ENCODE data around the gene IFT43.

IFT43 gene

DNA sequence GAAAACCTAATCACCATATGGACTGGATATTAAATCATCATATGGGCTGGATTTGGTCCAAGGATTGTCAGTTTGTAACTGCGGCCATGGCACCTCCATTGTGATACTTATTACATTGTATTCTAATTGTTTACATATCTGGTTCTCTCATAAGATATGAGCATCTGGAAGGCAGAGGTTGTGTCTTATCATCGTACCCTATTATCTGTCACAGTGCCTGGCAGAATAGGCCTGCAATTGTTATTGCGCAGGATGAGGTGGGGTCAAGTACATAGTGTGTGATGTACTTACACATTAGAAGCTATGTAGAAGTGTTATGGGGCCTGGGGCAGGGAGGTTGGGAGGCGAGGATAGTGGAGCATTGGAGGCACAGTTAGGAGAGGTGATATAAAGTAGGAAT, 4.7 kb downstream of the IFT43 start:
- H3K4me1 ChIP-seq (ENCODE audit: control insufficient read depth in 5 of 5, insufficient read depth in 5 of 5, low read length in 5 of 5): peaks cover 7 to 41% (median 28%) of the 10 kb centered on the region in 5 donors
- no peak overlapping the region for H3K4me3 ChIP-seq (ENCODE audit: low read depth in 1 of 5, low read length in 5 of 5)
- peak overlapping the region; percentile 65 for H3K27ac ChIP-seq (ENCODE audit: low read depth, low read length)
- H3K9me3 ChIP-seq (ENCODE audit: control insufficient read depth in 5 of 5, low read length in 5 of 5): no peaks in the 10 kb centered on the region
- peaks cover 4 to 30% (median 8%) of the 10 kb centered on the region in 5 donors for H3K36me3 ChIP-seq (ENCODE audit: control insufficient read depth in 5 of 5, insufficient read depth in 5 of 5, low read length in 5 of 5)
- H3K9ac ChIP-seq (ENCODE audit: low read length in 5 of 5): peak overlapping the region in 1 of 5 donors; percentile 68
- no peaks in the 10 kb centered on the region for H3K27me3 ChIP-seq (ENCODE audit: control insufficient read depth in 5 of 5, insufficient read depth in 4 of 5, low read length in 5 of 5)

DNA sequence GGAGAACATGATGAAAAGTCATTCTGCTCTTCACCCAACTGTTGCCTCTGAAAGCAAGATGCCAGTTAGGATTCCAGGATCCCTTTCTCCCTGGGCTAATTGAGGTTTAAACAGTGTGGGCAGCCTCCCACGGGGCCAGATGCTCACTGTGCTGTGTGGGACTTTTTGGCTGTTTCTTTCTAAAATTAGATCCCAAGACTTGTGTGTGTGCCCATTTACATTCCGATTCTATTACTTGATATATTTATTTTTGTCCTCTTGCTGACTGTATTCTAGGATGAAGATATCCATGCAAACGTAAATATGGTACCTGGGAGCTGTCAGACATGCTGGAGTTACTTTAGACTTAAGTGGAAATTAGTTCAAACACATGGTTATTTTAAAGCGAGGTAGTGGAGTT, 6.2 kb downstream of the IFT43 start:
- peaks cover 8 to 40% (median 23%) of the 10 kb centered on the region in 5 donors for H3K4me1 ChIP-seq (ENCODE audit: control insufficient read depth in 5 of 5, insufficient read depth in 5 of 5, low read length in 5 of 5)
- no peak overlapping the region for H3K4me3 ChIP-seq (ENCODE audit: low read depth in 1 of 5, low read length in 5 of 5)
- H3K27ac ChIP-seq (ENCODE audit: low read depth, low read length): no peak overlapping the region
- H3K36me3 ChIP-seq (ENCODE audit: control insufficient read depth in 5 of 5, insufficient read depth in 5 of 5, low read length in 5 of 5): peaks cover 4 to 34% (median 8%) of the 10 kb centered on the region in 5 donors
- no peak overlapping the region for H3K9ac ChIP-seq (ENCODE audit: low read length in 5 of 5)
- no peaks in the 10 kb centered on the region for H3K27me3 ChIP-seq (ENCODE audit: control insufficient read depth in 5 of 5, insufficient read depth in 4 of 5, low read length in 5 of 5)
- H3K9me3 ChIP-seq (ENCODE audit: control insufficient read depth in 5 of 5, low read length in 5 of 5): no peaks in the 10 kb centered on the region

DNA sequence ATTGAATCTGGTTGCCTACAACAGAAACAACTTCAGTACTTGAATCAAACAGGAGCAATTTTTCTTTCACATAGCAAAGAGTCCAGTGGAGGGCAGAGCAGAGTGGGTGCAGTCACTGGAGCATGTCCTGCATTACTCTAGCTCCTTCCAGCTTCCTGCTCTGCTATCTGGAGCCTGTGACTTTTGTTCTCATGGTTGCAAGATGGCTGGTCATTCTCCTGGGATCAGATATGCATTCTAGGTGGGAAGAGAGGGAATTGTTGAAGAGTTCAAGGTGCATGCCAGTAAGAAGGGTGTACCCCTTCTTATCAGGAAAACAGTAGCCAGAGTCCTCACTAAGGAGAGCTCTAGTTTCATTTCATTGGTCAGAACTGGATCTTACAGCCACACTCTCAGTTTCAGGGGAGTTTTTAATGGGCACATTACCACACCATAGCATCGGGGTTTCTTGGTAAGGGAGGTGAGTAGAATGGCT, 8.0 kb downstream of the IFT43 start:
- H3K27me3 ChIP-seq (ENCODE audit: control insufficient read depth in 5 of 5, insufficient read depth in 4 of 5, low read length in 5 of 5): no peaks in the 10 kb centered on the region
- H3K36me3 ChIP-seq (ENCODE audit: control insufficient read depth in 5 of 5, insufficient read depth in 5 of 5, low read length in 5 of 5): peaks cover 9 to 48% (median 20%) of the 10 kb centered on the region in 5 donors
- H3K9me3 ChIP-seq (ENCODE audit: control insufficient read depth in 5 of 5, low read length in 5 of 5): no peaks in the 10 kb centered on the region
- no peak overlapping the region for H3K27ac ChIP-seq (ENCODE audit: low read depth, low read length)
- H3K4me3 ChIP-seq (ENCODE audit: low read depth in 1 of 5, low read length in 5 of 5): no peak overlapping the region
- H3K4me1 ChIP-seq (ENCODE audit: control insufficient read depth in 5 of 5, insufficient read depth in 5 of 5, low read length in 5 of 5): peaks cover 8 to 29% (median 21%) of the 10 kb centered on the region in 5 donors
- H3K9ac ChIP-seq (ENCODE audit: low read length in 5 of 5): no peak overlapping the region

DNA sequence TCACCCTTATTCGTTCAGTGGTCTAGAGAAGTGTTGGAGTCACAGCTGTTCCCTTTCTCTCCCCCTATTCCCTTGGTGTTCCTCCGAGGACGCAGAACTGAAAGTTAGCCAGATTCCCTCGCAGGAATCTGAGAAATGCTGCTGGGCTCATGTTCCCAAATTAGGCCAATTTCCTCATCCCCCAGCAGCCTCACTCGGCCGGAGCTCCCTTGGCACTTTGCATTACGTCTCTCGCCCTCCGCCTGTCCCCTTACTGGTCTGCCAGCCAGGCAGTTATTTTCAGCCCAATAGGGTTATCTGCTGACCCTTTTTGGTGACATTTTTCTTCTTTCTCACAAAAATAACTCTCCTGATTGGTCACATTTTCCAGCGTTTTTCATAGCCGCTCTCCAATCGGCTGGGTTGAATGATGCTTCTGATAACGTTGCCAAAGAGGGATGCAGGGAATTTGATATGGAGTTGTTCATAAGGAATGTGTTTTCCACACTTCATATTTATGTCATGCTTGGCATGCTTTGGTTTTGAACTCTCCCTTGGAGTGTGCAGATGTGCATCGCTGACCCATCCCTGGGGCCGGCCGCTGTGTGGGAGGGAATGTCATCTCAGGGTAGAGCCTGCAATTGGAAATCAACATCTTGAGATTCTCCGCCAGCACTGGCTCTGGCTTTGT, 9.9 kb downstream of the IFT43 start:
- Histone ChIP-seq H3K9ac (ENCODE audit: low read length in 5 of 5) (peak overlapping the region in 3 of 5 donors; percentile 8 to 66 (median 49)), H3K27ac (ENCODE audit: low read depth, low read length) (peak overlapping the region; percentile 85), H3K9me3 (ENCODE audit: control insufficient read depth in 5 of 5, low read length in 5 of 5) (no peaks in the 10 kb centered on the region), H3K27me3 (ENCODE audit: control insufficient read depth in 5 of 5, insufficient read depth in 4 of 5, low read length in 5 of 5) (no peaks in the 10 kb centered on the region), H3K4me3 (ENCODE audit: low read depth in 1 of 5, low read length in 5 of 5) (peak overlapping the region in 3 of 5 donors; percentile 5 to 40 (median 7)), H3K36me3 (ENCODE audit: control insufficient read depth in 5 of 5, insufficient read depth in 5 of 5, low read length in 5 of 5) (peaks cover 9 to 50% (median 32%) of the 10 kb centered on the region in 5 donors), H3K4me1 (ENCODE audit: control insufficient read depth in 5 of 5, insufficient read depth in 5 of 5, low read length in 5 of 5) (peaks cover 8 to 18% (median 11%) of the 10 kb centered on the region in 5 donors)

DNA sequence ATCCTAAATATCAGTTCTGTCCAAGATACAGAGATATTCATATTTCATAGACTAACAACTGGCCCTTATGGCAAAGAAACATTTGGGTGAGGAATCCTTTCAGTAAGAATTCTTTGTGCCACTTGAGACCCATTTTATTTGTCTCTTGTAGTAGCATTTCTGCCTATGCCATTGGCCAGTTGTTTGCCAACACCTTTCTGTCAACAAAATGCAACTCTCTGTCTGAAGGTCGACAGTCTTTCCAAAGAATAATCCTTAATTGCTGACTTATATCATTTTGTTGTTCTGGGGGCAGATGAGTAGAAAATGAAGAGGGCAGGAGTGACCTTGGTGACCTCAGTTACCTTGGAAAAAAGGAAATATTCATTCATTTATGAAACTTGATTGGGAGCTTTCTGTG, 10.9 kb downstream of the IFT43 start:
- no peaks in the 10 kb centered on the region for H3K9me3 ChIP-seq (ENCODE audit: control insufficient read depth in 5 of 5, low read length in 5 of 5)
- H3K36me3 ChIP-seq (ENCODE audit: control insufficient read depth in 5 of 5, insufficient read depth in 5 of 5, low read length in 5 of 5): peaks cover 12 to 56% (median 40%) of the 10 kb centered on the region in 5 donors
- no peak overlapping the region for H3K9ac ChIP-seq (ENCODE audit: low read length in 5 of 5)
- peaks cover 8 to 18% (median 11%) of the 10 kb centered on the region in 5 donors for H3K4me1 ChIP-seq (ENCODE audit: control insufficient read depth in 5 of 5, insufficient read depth in 5 of 5, low read length in 5 of 5)
- H3K27ac ChIP-seq (ENCODE audit: low read depth, low read length): peak overlapping the region; percentile 85
- H3K4me3 ChIP-seq (ENCODE audit: low read depth in 1 of 5, low read length in 5 of 5): no peak overlapping the region
- H3K27me3 ChIP-seq (ENCODE audit: control insufficient read depth in 5 of 5, insufficient read depth in 4 of 5, low read length in 5 of 5): no peaks in the 10 kb centered on the region

DNA sequence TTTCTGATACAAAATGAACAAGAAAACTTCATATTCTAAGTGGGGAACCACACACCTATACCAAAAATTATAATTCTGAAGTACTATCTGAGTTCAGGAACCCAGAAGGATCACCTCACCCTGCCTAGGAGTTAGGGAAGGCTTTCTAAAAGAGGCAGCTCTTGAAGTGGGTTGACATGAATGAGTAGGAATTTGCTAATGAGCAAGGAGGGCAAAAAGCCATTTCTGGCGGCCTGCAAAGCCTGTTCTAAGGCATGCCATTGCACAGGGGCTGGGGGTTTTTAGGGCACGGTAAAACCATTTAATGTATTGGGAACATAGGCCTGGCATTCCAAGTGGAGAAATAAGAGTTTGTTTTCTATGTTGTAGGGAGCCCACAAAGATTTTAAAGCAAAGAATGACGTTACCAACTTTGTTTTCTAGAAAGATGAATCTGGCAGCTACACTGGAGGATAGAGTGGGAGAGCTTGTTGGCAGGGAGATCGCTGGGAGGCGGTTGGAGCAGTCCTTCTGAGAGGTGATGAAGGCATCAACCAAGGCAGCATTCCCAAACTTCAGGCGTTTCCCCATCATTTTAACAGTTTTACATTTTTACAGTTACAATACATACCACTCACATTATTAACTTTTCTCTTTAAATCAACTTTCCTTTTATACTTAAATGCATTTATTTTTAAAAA, 14.1 kb downstream of the IFT43 start:
- H3K4me3 ChIP-seq (ENCODE audit: low read depth in 1 of 5, low read length in 5 of 5): no peak overlapping the region
- no peak overlapping the region for H3K9ac ChIP-seq (ENCODE audit: low read length in 5 of 5)
- H3K27me3 ChIP-seq (ENCODE audit: control insufficient read depth in 5 of 5, insufficient read depth in 4 of 5, low read length in 5 of 5): no peaks in the 10 kb centered on the region
- no peak overlapping the region for H3K27ac ChIP-seq (ENCODE audit: low read depth, low read length)
- H3K36me3 ChIP-seq (ENCODE audit: control insufficient read depth in 5 of 5, insufficient read depth in 5 of 5, low read length in 5 of 5): peaks cover 14 to 44% (median 30%) of the 10 kb centered on the region in 5 donors
- peaks cover 0 to 2% (median 0%) of the 10 kb centered on the region in 5 donors for H3K9me3 ChIP-seq (ENCODE audit: control insufficient read depth in 5 of 5, low read length in 5 of 5)
- H3K4me1 ChIP-seq (ENCODE audit: control insufficient read depth in 5 of 5, insufficient read depth in 5 of 5, low read length in 5 of 5): peaks cover 8 to 16% (median 11%) of the 10 kb centered on the region in 5 donors

DNA sequence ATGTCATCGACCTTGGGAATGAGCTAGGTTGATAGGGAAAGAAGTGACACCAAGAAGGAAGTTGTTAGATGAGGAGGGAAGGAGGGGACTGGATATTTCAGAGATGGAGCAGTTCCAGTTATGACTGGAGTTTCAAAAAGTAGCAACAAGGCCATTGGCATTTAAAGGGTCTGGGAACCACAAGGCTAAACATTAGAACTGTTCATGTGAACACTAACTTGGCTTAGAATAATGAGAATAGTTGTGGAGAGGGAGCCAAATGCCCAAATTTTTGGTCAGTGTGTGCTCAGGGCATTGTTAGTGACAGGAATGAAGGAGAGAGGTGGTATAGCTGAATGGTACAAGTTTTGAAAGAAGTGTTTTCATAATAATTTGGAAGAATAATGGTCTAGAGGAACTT, 16.8 kb downstream of the IFT43 start:
- Histone ChIP-seq H3K27ac (ENCODE audit: low read depth, low read length) (no peak overlapping the region), H3K36me3 (ENCODE audit: control insufficient read depth in 5 of 5, insufficient read depth in 5 of 5, low read length in 5 of 5) (peaks cover 19 to 57% (median 38%) of the 10 kb centered on the region in 5 donors)

DNA sequence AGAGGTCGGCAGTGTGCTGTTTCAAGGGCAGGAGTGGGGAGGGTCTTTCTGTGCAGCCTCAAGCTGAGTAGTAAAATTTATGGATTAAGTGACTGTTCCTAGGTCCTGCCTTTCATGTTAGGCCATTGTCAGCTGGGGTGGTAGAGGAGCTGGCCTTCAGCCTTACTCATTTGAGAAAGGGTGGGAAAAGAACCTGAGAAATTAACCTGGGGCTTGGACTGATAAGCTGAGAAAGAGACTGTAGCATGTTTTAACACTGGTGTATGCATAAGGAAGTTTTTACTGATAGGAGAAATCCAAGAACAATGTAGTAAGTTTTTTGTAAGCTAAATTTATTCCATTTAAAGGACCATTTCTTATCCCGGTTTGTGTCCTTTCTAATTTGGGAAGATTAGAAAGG, 20.7 kb downstream of the IFT43 start:
- no peak overlapping the region for H3K4me3 ChIP-seq (ENCODE audit: low read depth in 1 of 5, low read length in 5 of 5)
- H3K4me1 ChIP-seq (ENCODE audit: control insufficient read depth in 5 of 5, insufficient read depth in 5 of 5, low read length in 5 of 5): no peaks in the 10 kb centered on the region
- H3K27ac ChIP-seq (ENCODE audit: low read depth, low read length): no peak overlapping the region
- H3K9me3 ChIP-seq (ENCODE audit: control insufficient read depth in 5 of 5, low read length in 5 of 5): peaks cover 0 to 6% (median 4%) of the 10 kb centered on the region in 5 donors
- peaks cover 21 to 60% (median 31%) of the 10 kb centered on the region in 5 donors for H3K36me3 ChIP-seq (ENCODE audit: control insufficient read depth in 5 of 5, insufficient read depth in 5 of 5, low read length in 5 of 5)
- H3K9ac ChIP-seq (ENCODE audit: low read length in 5 of 5): no peak overlapping the region
- H3K27me3 ChIP-seq (ENCODE audit: control insufficient read depth in 5 of 5, insufficient read depth in 4 of 5, low read length in 5 of 5): no peaks in the 10 kb centered on the region

More for the DNA sequence above, 16.8 kb downstream of the IFT43 start:
- Histone ChIP-seq H3K4me3 (ENCODE audit: low read depth in 1 of 5, low read length in 5 of 5) (no peak overlapping the region), H3K27me3 (ENCODE audit: control insufficient read depth in 5 of 5, insufficient read depth in 4 of 5, low read length in 5 of 5) (no peaks in the 10 kb centered on the region), H3K9me3 (ENCODE audit: control insufficient read depth in 5 of 5, low read length in 5 of 5) (peaks cover 0 to 6% (median 4%) of the 10 kb centered on the region in 5 donors), H3K4me1 (ENCODE audit: control insufficient read depth in 5 of 5, insufficient read depth in 5 of 5, low read length in 5 of 5) (no peaks in the 10 kb centered on the region), H3K9ac (ENCODE audit: low read length in 5 of 5) (no peak overlapping the region)

DNA sequence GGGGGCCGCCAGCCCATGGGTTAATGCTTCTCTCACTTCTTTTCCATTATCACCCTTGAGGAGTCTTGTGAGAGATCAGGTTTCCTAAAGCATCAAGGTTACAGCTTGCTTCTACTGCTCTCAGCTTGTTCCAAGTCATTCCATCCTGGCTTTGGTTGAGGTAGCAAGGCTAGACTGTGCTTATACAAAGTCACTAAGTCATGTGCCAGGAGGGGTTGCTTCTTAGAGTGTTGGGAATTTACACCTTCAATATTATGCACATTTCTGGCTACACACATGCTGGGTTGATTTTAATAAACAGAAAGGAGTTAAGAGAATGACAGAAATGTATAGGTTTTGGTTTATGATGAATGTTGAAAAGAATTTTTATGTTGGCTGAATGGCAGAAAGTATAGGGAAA, 21.8 kb downstream of the IFT43 start:
- H3K9me3 ChIP-seq (ENCODE audit: control insufficient read depth in 5 of 5, low read length in 5 of 5): peaks cover 0 to 6% (median 4%) of the 10 kb centered on the region in 5 donors
- no peak overlapping the region for H3K4me3 ChIP-seq (ENCODE audit: low read depth in 1 of 5, low read length in 5 of 5)
- peaks cover 0 to 11% (median 6%) of the 10 kb centered on the region in 5 donors for H3K4me1 ChIP-seq (ENCODE audit: control insufficient read depth in 5 of 5, insufficient read depth in 5 of 5, low read length in 5 of 5)
- H3K9ac ChIP-seq (ENCODE audit: low read length in 5 of 5): no peak overlapping the region
- no peak overlapping the region for H3K27ac ChIP-seq (ENCODE audit: low read depth, low read length)
- peaks cover 21 to 51% (median 26%) of the 10 kb centered on the region in 5 donors for H3K36me3 ChIP-seq (ENCODE audit: control insufficient read depth in 5 of 5, insufficient read depth in 5 of 5, low read length in 5 of 5)
- H3K27me3 ChIP-seq (ENCODE audit: control insufficient read depth in 5 of 5, insufficient read depth in 4 of 5, low read length in 5 of 5): no peaks in the 10 kb centered on the region

DNA sequence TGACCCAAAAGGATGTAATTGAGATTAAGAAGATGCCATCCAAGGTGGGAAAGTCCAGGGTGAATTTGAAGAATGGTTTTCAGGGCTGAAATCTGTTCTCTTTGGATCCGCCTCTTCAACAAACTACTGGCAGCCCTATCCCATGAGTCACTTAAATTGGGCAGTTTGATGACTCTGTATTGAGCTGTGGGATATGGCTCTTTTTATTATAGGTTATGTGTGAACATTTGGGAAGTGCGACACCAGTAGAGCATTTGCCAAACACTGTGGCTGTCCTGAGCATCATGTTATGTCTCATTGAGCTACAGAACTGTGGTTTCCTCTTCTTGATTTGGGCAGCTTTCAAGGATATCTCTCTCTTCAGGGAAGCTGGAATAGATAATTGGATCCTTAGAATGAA, 22.3 kb downstream of the IFT43 start:
- Histone ChIP-seq H3K4me3 (ENCODE audit: low read depth in 1 of 5, low read length in 5 of 5) (no peak overlapping the region), H3K36me3 (ENCODE audit: control insufficient read depth in 5 of 5, insufficient read depth in 5 of 5, low read length in 5 of 5) (peaks cover 22 to 51% (median 28%) of the 10 kb centered on the region in 5 donors)

More for the DNA sequence above, 22.3 kb downstream of the IFT43 start:
- H3K9ac ChIP-seq (ENCODE audit: low read length in 5 of 5): no peak overlapping the region
- no peaks in the 10 kb centered on the region for H3K27me3 ChIP-seq (ENCODE audit: control insufficient read depth in 5 of 5, insufficient read depth in 4 of 5, low read length in 5 of 5)
- H3K27ac ChIP-seq (ENCODE audit: low read depth, low read length): no peak overlapping the region
- H3K9me3 ChIP-seq (ENCODE audit: control insufficient read depth in 5 of 5, low read length in 5 of 5): peaks cover 0 to 6% (median 4%) of the 10 kb centered on the region in 5 donors
- H3K4me1 ChIP-seq (ENCODE audit: control insufficient read depth in 5 of 5, insufficient read depth in 5 of 5, low read length in 5 of 5): peaks cover 0 to 11% (median 6%) of the 10 kb centered on the region in 5 donors
